ENCODE data around the gene SMYD1. TPM values are rescaled to one million over a fixed set of nuclear protein-coding genes. Genes with fewer than 3 reads are reported as not detected.

SMYD1 gene
- total and polyA plus RNA-seq, 10 of the 15 experiments (the other 5 are each of a cell fraction or from before 2014, with no cell fraction given), result 0.09 TPM; not detected in 9

GRCh38 chr2:88069117-88069516 is 1.5 kb downstream of the SMYD1 start:
- no peaks in the 10 kb centered on the region for H3K79me2 ChIP-seq (ENCODE audit: control insufficient read depth, insufficient read depth, low read length)
- ChIA-PET POLR2A (no interaction called here), SMC1A (ENCODE audit: uncharacterized antibody, unreplicated experiment) (interaction anchor here (0.7 to 0.9 kb wide), 2 partner anchors 8 to 9 kb away, joined by 3 to 5 read pairs; no protein-coding TSS in a partner anchor), RAD21 (ENCODE audit: unreplicated experiment) (interaction anchor here (1.3 kb wide), 1 partner anchor 9 kb away, joined by 3 read pairs; no protein-coding TSS in a partner anchor), CTCF (interaction anchor here (1.7 to 2.0 kb wide), 2 partner anchors 9 to 15 kb away, joined by 5 to 17 read pairs; no protein-coding TSS in a partner anchor)
- no peaks in the 10 kb centered on the region for H3K36me3 ChIP-seq (ENCODE audit: control insufficient read depth in 2 of 2, insufficient read depth in 2 of 2, low read length in 1 of 2)
- H3K9ac ChIP-seq (ENCODE audit: control insufficient read depth, insufficient read depth, low read length), result no peak overlapping the region
- FAIRE-seq (no peak), DNase-seq (ENCODE audit: low read depth, low spot score) (no peak), ATAC-seq (no peak)
- H4K20me1 ChIP-seq (ENCODE audit: control insufficient read depth, insufficient read depth), result no peaks in the 10 kb centered on the region
- intact Hi-C loops (cut with micrococcal nuclease; ENCODE audit: unreplicated experiment) (no loop called here), in situ Hi-C loops (cut with MboI) (loop anchor here (25.0 kb wide), 1 partner anchor 593 kb away; no protein-coding TSS in a partner anchor)
- no peak overlapping the region for H3K27ac ChIP-seq (ENCODE audit: control insufficient read depth, insufficient read depth)
- H3K9me3 ChIP-seq (replicated peaks; ENCODE audit: control insufficient read depth, insufficient read depth, low read length), result no peaks in the 10 kb centered on the region
- H3K4me1 ChIP-seq (ENCODE audit: control insufficient read depth, insufficient read depth, low read length), result no peaks in the 10 kb centered on the region
- H2AFZ ChIP-seq (ENCODE audit: control insufficient read depth, low read depth, low read length), result no peak overlapping the region
- H3K27me3 ChIP-seq (replicated peaks in 1 of 2; ENCODE audit: control insufficient read depth in 2 of 2, insufficient read depth in 2 of 2, low read length in 1 of 2), result no peaks in the 10 kb centered on the region
- H3K4me3 ChIP-seq, result no peak overlapping the region
- no peak for TF ChIP-seq EED (IDR thresholded peaks at IDR 0.05; ENCODE audit: low read depth)
- no peak for TF ChIP-seq E4F1 (IDR thresholded peaks at IDR 0.05; ENCODE audit: borderline replicate concordance, partially characterized antibody)
- TF ChIP-seq TBL1XR1 (IDR thresholded peaks at IDR 0.05; ENCODE audit: low read depth, low read length), result no peak
- TF ChIP-seq CHD4 (IDR thresholded peaks at IDR 0.05), result no peak
- no peak for TF ChIP-seq POLR2AphosphoS5 (IDR thresholded peaks at IDR 0.05; ENCODE audit: low read length)
- no peak for TF ChIP-seq IRF3 (IDR thresholded peaks at IDR 0.05)
- no peak for TF ChIP-seq JUND (IDR thresholded peaks at IDR 0.05; ENCODE audit: low read depth, low read length)
- no peak for TF ChIP-seq SIN3A (IDR thresholded peaks at IDR 0.05; ENCODE audit: low read depth, low read length)
- TF ChIP-seq NFXL1 (IDR thresholded peaks at IDR 0.05; ENCODE audit: borderline replicate concordance), result no peak
- TF ChIP-seq JUNB (IDR thresholded peaks at IDR 0.05), result no peak
- TF ChIP-seq ZNF384 (IDR thresholded peaks at IDR 0.05; ENCODE audit: borderline replicate concordance, low read depth, low read length), result no peak
- BruUV-seq (replicated peaks), result no TSS peak
- H3K4me2 ChIP-seq (ENCODE audit: control insufficient read depth, insufficient read depth), result no peak overlapping the region

Data from GM12878 (cell line).